ENCODE results near the gene AGAP2. TPM values are rescaled to one million over a fixed set of nuclear protein-coding genes. Genes with fewer than 3 reads are reported as not detected.

Gene AGAP2
- total and polyA plus RNA-seq, 2 of the 8 experiments (the other 6 are each of a cell fraction or from before 2014, with no cell fraction given) = 1.5 TPM

DNA sequence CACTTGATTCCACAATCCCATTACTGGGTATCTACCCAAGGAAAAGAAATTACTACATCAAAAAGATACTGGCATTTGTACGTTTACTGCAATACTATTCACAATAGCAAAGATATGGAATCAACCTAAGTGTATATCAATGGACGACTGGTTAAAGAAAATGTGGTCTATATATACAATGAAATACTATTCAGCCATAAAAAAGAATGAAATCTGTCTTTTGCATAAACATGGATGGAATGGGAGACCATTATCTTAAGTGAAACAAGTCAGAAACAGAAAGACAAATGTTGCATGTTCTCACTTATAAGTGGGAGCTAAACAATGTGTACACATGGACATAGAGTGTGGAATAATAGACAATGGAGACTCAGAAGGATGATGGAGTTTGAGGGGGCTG is 49.6 kb downstream of the AGAP2 start:
- no peak overlapping the region for H2BK15ac ChIP-seq (ENCODE audit: low read length)
- no peak for DNase-seq (ENCODE audit: low read depth in 1 of 2, low spot score in 2 of 2)
- H2AFZ ChIP-seq (ENCODE audit: low read length) = no peak overlapping the region
- H3K27ac ChIP-seq (ENCODE audit: low read depth, low read length) = no peak overlapping the region
- H2AK5ac ChIP-seq (ENCODE audit: low read depth, low read length) = no peak overlapping the region
- no peak overlapping the region for H3K9ac ChIP-seq (replicated peaks in 1 of 4; ENCODE audit: extremely low read depth in 1 of 4, low read depth in 3 of 4, low read length in 3 of 4)
- no peaks in the 10 kb centered on the region for H3K79me2 ChIP-seq (ENCODE audit: control insufficient read depth in 1 of 2, insufficient read depth in 2 of 2, low read length in 2 of 2)
- H3K56ac ChIP-seq (replicated peaks; ENCODE audit: insufficient read length, low read depth, low read length) = no peak overlapping the region
- H3K36me3 ChIP-seq (ENCODE audit: control insufficient read depth in 2 of 4, insufficient read depth in 4 of 4, low read length in 3 of 4) = no peaks in the 10 kb centered on the region
- H3K79me1 ChIP-seq (ENCODE audit: low read depth, low read length) = no peaks in the 10 kb centered on the region
- no peaks in the 10 kb centered on the region for H4K20me1 ChIP-seq (replicated peaks in 1 of 2; ENCODE audit: control insufficient read depth in 1 of 2, insufficient read depth in 2 of 2, low read length in 2 of 2)
- H4K91ac ChIP-seq (replicated peaks; ENCODE audit: insufficient read length, low read length) = no peak overlapping the region
- H3K18ac ChIP-seq (ENCODE audit: extremely low read depth, low read length) = no peak overlapping the region
- H2BK12ac ChIP-seq (ENCODE audit: low read depth, low read length) = no peak overlapping the region
- H3K4ac ChIP-seq (replicated peaks; ENCODE audit: insufficient read length, low read depth, low read length) = no peak overlapping the region
- WGBS, 2 experiments (ENCODE audit: extremely low coverage in 1 of 2, insufficient coverage in 1 of 2, insufficient read length in 1 of 2, insufficient replicate concordance in 2 of 2, low coverage in 1 of 2, low lambda C conversion rate in 2 of 2, missing lambda C conversion rate in 1 of 2) = 75% methylated on average over 2 of the region's 2 CpGs; no CpG with 5 or more reads in 1 of the 2 experiments
- no peak overlapping the region for H2BK5ac ChIP-seq (ENCODE audit: low read depth, low read length)
- H3K14ac ChIP-seq (ENCODE audit: insufficient read length) = no peak overlapping the region
- no peak overlapping the region for H2BK120ac ChIP-seq (replicated peaks; ENCODE audit: low read depth, low read length)
- H3K23ac ChIP-seq (ENCODE audit: insufficient read length) = no peak overlapping the region
- H3K4me1 ChIP-seq (replicated peaks in 1 of 4; ENCODE audit: control insufficient read depth in 3 of 4, insufficient read depth in 4 of 4, low read length in 3 of 4) = no peaks in the 10 kb centered on the region
- H3K27me3 ChIP-seq (replicated peaks in 1 of 4; ENCODE audit: control insufficient read depth in 3 of 4, extremely low read depth in 1 of 4, insufficient read depth in 3 of 4, low read length in 3 of 4) = no peaks in the 10 kb centered on the region
- no peak overlapping the region for H4K8ac ChIP-seq (ENCODE audit: extremely low read depth, insufficient read depth, low read length)
- no peak overlapping the region for H3K4me3 ChIP-seq (ENCODE audit: extremely low read depth in 1 of 4, insufficient read depth in 2 of 4, low read depth in 3 of 4, low read length in 4 of 4)
- H3K9me3 ChIP-seq (ENCODE audit: insufficient read depth in 2 of 2, low read depth in 1 of 2, low read length in 1 of 2) = no peaks in the 10 kb centered on the region
- H2BK20ac ChIP-seq (ENCODE audit: low read length) = no peak overlapping the region
- FAIRE-seq = no peak
- TF ChIP-seq GABPA (IDR thresholded peaks at IDR 0.05; ENCODE audit: borderline replicate concordance, insufficient read depth, low read length) = no peak
- TF ChIP-seq HDAC6 (IDR thresholded peaks at IDR 0.05; ENCODE audit: low read depth, low read length) = no peak
- no peak for TF ChIP-seq CBX5 (IDR thresholded peaks at IDR 0.05; ENCODE audit: low read depth, low read length)
- no peak for TF ChIP-seq SP4 (IDR thresholded peaks at IDR 0.05; ENCODE audit: low read length)
- CTCF ChIA-PET (ENCODE audit: partially characterized antibody) = interaction anchor here (1.3 kb wide), 1 partner anchor 118 kb away, joined by 4 read pairs; no protein-coding TSS in a partner anchor
- H3K4me2 ChIP-seq (ENCODE audit: insufficient read depth in 1 of 2, low read depth in 2 of 2, low read length in 2 of 2) = no peak overlapping the region
- H3K23me2 ChIP-seq (ENCODE audit: low read depth, low read length) = no peaks in the 10 kb centered on the region
- H4K5ac ChIP-seq (ENCODE audit: insufficient read length, low read depth, low read length) = no peak overlapping the region
- POLR2A ChIA-PET (ENCODE audit: partially characterized antibody) = no interaction called here
